ENCODE data around the gene CAPNS1. TPM values are rescaled to one million over a fixed set of nuclear protein-coding genes. Genes with fewer than 3 reads are reported as not detected.

Gene CAPNS1
- total and polyA plus RNA-seq, 8 donors, result 479 to 720 (median 589) TPM

GRCh38 chr19:36136964-36137686, 2.7 kb upstream of the CAPNS1 start:
- ATAC-seq, result peak; percentile 59
- Histone ChIP-seq H3K9me3 (no peaks in the 10 kb centered on the region), H3K27me3 (no peaks in the 10 kb centered on the region), H3K36me3 (peaks cover 0 to 6% of the 10 kb centered on the region in 2 donors), H3K27ac (peak overlapping the region; percentile 28 to 74), H3K4me3 (no peak overlapping the region), H3K4me1 (peaks cover 5 to 48% of the 10 kb centered on the region in 2 donors)
- peak in 3 of 4 donors; percentile 33 to 83 (median 82) for DNase-seq
- no peak for TF ChIP-seq CTCF (IDR thresholded peaks at IDR 0.05)
- intact Hi-C loops (cut with DNase I), result no loop called here

- no peaks in the 10 kb centered on the region for H3K27me3 ChIP-seq
- peaks cover 5 to 45% of the 10 kb centered on the region in 2 donors for H3K4me1 ChIP-seq
- intact Hi-C loops (cut with DNase I), result no loop called here
- H3K4me3 ChIP-seq, result peak overlapping the region; percentile 87 to 96
- ATAC-seq (no peak), DNase-seq (no peak)
- peak overlapping the region; percentile 91 to 96 for H3K27ac ChIP-seq
- TF ChIP-seq CTCF (IDR thresholded peaks at IDR 0.05), result no peak
- H3K36me3 ChIP-seq, result peaks cover 0 to 25% of the 10 kb centered on the region in 2 donors
- no peaks in the 10 kb centered on the region for H3K9me3 ChIP-seq
These were observed 770 bp upstream of the CAPNS1 start for GRCh38 chr19:36139120-36139472.

DNA sequence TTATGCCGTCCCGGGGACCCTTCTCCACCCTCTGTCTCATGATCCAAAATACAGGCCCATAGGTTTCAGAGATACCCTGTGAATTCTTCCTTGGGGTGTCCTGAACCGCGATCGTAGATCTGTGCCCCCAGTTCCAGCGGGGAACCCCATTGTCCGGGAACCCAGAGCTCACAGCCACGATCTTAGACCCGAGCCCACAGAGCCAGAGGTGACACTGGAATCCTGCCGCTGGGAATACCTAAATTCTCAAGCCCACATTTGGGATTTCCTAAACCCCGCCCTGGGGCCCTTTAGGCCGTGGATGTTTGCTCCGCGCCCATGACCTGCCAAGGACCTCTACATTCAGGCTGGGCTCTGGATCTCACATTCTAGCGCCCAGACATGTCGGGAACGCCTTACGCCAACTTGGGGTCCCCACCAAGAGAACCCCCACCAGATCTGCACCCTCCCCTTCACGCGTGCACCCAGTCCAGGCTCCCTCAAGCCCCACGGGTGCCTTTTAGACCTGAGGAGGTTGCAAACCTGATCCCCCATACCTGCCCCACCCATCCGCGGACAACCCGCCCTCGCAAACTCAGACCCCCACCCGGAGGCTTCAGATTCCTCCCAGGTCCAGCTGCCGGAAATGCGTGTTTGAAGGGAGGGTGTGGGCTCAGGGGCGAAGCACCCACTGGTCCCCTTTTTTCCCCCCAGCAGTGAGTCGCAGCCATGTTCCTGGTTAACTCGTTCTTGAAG, 605 bp downstream of the CAPNS1 start:
- intact Hi-C loops (cut with DNase I), result no loop called here
- Histone ChIP-seq H3K4me3 (peak overlapping the region; percentile 87 to 96), H3K9me3 (no peaks in the 10 kb centered on the region), H3K27ac (peak overlapping the region; percentile 91 to 96), H3K36me3 (peaks cover 0 to 39% of the 10 kb centered on the region in 2 donors), H3K27me3 (no peaks in the 10 kb centered on the region), H3K4me1 (peaks cover 5 to 45% of the 10 kb centered on the region in 2 donors)
- peak; percentile 10 for ATAC-seq
- DNase-seq, result peak; percentile 35 to 71 (median 64)
- no peak for TF ChIP-seq CTCF (IDR thresholded peaks at IDR 0.05)

DNA sequence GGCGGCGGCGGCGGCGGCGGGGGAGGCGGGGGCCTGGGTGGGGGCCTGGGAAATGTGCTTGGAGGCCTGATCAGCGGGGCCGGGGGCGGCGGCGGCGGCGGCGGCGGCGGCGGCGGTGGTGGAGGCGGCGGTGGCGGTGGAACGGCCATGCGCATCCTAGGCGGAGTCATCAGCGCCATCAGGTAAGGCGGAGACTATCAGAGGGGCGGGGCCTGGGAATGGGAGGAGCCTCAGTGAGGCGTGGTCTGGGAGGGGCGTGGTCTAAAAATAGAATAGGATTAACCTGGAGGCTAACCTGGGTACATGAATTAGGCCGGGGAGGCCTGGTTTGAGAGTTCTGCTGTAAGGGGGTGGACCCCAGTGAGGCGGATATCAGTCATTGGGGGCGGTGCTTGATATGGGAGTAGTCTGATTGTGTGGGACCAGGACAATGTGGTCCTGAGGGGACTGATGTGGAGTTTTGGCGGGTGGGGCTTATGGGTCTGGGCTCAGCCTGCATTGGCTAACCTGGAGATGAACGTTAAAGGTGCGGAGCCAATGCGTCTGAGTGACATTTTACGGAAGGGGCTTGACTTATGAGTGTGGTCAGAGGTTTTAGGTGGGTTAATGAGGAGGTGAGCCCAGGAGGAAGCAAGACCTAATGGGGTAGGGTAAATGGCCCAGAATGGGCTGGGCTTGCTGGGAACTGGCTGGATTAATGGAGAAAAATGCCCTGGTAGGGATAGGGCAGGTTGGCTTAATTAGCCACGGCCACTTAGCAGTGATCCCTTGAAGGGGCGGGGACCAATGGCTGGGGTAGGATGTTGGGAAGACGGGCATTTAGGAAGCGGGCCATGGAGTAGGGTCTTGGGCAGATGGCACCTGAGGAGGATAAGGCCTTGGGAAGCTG, 1.4 kb downstream of the CAPNS1 start:
- H3K36me3 ChIP-seq, result peaks cover 0 to 47% of the 10 kb centered on the region in 2 donors
- intact Hi-C loops (cut with DNase I), result no loop called here
- H3K27ac ChIP-seq, result peak overlapping the region; percentile 91 to 96
- no peaks in the 10 kb centered on the region for H3K27me3 ChIP-seq
- H3K9me3 ChIP-seq, result no peaks in the 10 kb centered on the region
- no peak for TF ChIP-seq CTCF (IDR thresholded peaks at IDR 0.05)
- peak overlapping the region; percentile 87 to 96 for H3K4me3 ChIP-seq
- peaks cover 5 to 42% of the 10 kb centered on the region in 2 donors for H3K4me1 ChIP-seq
- peak; percentile 49 to 93 (median 85) for DNase-seq
- peak; percentile 67 for ATAC-seq

Data from left lung (tissue), 10 donors.